A673 (cell line): Measurements from ENCODE around the gene DNHD1. TPM values are rescaled to one million over a fixed set of nuclear protein-coding genes. Genes with fewer than 3 reads are reported as not detected.

ENCODE experiments used
- BruUV-seq: library from RNA; stranded (reverse); fragments of 400-500 nt; replicated peaks from 2 replicates; lab custom pipeline; 2021; lab: Mats Ljungman, UMichigan
- CTCF ChIA-PET: fragments of 300-600 bp; sonication (Branson Sonifier 250); formaldehyde crosslinking; loops from one replicate; lab custom pipeline; 2022; ENCODE audit warnings: antibody characterized with exemption; lab: Charles Lee
- POLR2A ChIA-PET: fragments of 300-600 bp; sonication (Branson Sonifier 250); formaldehyde crosslinking; loops from one replicate; lab custom pipeline; 2022; ENCODE audit warnings: antibody characterized with exemption; ENCODE audit not compliant: low non-redundant PET; lab: Charles Lee
- DNase-seq: peaks from one replicate; pipeline ENCODE4 v3.0.0-alpha.2; 2015; ENCODE audit warnings: low spot score
- H3K27ac ChIP-seq: fragments of 200-600 bp; sonication (generic); 2 replicates; pipeline ENCODE4 v1.5.1; 2016; ENCODE audit warnings: mixed run types, low read depth, mild to moderate bottlenecking, mixed read lengths, antibody characterized with exemption, low read length; ENCODE audit not compliant: poor library complexity, severe bottlenecking
- H3K27me3 ChIP-seq: fragments of 200-600 bp; sonication (generic); replicated peaks from 2 replicates; pipeline ENCODE4 v1.6.1; 2017; ENCODE audit warnings: mixed run types, low read depth, mild to moderate bottlenecking, mixed read lengths, antibody characterized with exemption, low read length; ENCODE audit not compliant: insufficient read depth, poor library complexity
- H3K36me3 ChIP-seq: fragments of 200-600 bp; sonication (generic); 2 replicates; pipeline ENCODE4 v1.6.1; 2016; ENCODE audit warnings: mixed run types, mild to moderate bottlenecking, mixed read lengths, antibody characterized with exemption, low read length; ENCODE audit not compliant: insufficient read depth, poor library complexity, severe bottlenecking
- H3K4me1 ChIP-seq: fragments of 200-600 bp; sonication (generic); 2 replicates; pipeline ENCODE4 v1.6.1; 2017; ENCODE audit warnings: mixed run types, mild to moderate bottlenecking, mixed read lengths, antibody characterized with exemption, low read length; ENCODE audit not compliant: insufficient read depth, poor library complexity, severe bottlenecking
- H3K4me3 ChIP-seq: fragments of 200-600 bp; sonication (generic); 2 replicates; pipeline ENCODE4 v1.5.1; 2016; ENCODE audit warnings: low read depth, mixed run types, mild to moderate bottlenecking, mixed read lengths, low read length; ENCODE audit not compliant: poor library complexity, severe bottlenecking
- H3K9me3 ChIP-seq: fragments of 200-600 bp; sonication (generic); 2 replicates; pipeline ENCODE4 v1.6.1; 2016; ENCODE audit warnings: mixed run types, low read depth, mild to moderate bottlenecking, mixed read lengths, antibody characterized with exemption, low read length; ENCODE audit not compliant: poor library complexity, severe bottlenecking
- CTCF ChIP-seq: fragments of 300-800, 200-600 bp; sonication (generic); conservative IDR thresholded peaks from 2 replicates; pipeline ENCODE4 v1.5.1; 2017; ENCODE audit warnings: low read depth, mild to moderate bottlenecking, antibody characterized with exemption, low read length, moderate library complexity, mixed read lengths
- EZH2 ChIP-seq: fragments of 200-600 bp; sonication (generic); IDR thresholded peaks from 2 replicates; pipeline ENCODE4 v1.6.1; 2017; ENCODE audit warnings: borderline replicate concordance, low read depth, mild to moderate bottlenecking, mixed read lengths, antibody characterized with exemption, low read length; ENCODE audit not compliant: poor library complexity, severe bottlenecking
- intact Hi-C: fragments of 100-400 bp; cut with micrococcal nuclease; formaldehyde crosslinking; loops from one replicate; pipeline ENCODE4 v1.10.0; 2022; ENCODE audit not compliant: unreplicated experiment
- total RNA-seq: library from RNA; stranded (reverse); gene quantifications from 2 replicates; pipeline ENCODE4 v1.2.3, GENCODE V29; 2021

DNHD1 gene
- total RNA-seq, 1 experiment from 2014 or later = 20.1 TPM

DNA sequence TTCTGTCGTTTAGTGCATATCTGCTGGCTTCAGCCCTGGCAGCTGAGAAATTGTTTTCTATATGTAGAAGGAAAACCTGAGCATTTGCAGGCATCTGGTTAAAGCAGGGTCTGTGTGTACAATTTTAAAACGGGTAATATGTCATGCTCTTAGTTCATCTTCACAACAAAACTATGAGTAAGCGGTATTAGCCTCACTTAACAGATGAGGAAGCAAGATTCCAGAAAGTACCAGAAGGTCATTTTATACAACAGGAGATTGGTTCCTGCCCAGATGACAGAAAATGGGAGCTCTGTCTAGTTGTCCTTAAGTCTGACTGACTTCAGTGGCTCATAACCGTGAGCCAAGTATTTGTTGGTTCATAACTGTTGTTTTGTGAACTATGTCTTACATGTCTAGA, 14.6 kb upstream of the DNHD1 start:
- POLR2A ChIA-PET = no interaction called here
- intact Hi-C loops = loop anchor here (5.0 kb wide), 1 partner anchor 125 kb away; no protein-coding TSS in a partner anchor
- Histone ChIP-seq H3K36me3 (peaks cover 73% of the 10 kb centered on the region), H3K9me3 (no peaks in the 10 kb centered on the region), H3K27me3 (no peaks in the 10 kb centered on the region), H3K4me1 (peaks cover 9% of the 10 kb centered on the region), H3K27ac (peak overlapping the region; percentile 97), H3K4me3 (peak overlapping the region; percentile 88)
- TF ChIP-seq CTCF (no peak), EZH2 (no peak)
- CTCF ChIA-PET = interaction anchor here (1.0 kb wide), 1 partner anchor 12 kb away, joined by 3 read pairs; no protein-coding TSS in a partner anchor
- no TSS peak for BruUV-seq
- DNase-seq = no peak

DNA sequence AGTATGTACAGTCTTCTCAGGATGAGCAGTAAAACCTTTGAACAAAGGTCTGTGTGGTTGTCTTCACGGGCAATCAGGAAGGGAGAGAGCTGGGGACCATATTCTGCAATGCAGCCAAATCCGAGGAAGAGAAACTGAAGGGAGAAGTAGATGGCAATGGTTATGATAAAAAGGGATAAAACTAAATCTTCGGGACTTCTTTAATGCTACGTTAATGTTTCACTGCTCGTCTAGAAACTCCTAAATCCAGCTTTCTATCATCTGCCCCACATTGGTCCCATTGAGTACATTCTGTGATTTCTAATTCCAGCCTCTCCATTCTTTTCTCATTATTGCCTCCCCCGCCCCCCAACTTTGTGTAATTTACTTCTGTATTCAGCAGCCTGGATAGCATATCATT, 14.1 kb upstream of the DNHD1 start:
- intact Hi-C loops = loop anchor here (5.0 kb wide), 1 partner anchor 124 kb away; no protein-coding TSS in a partner anchor
- ChIA-PET POLR2A (no interaction called here), CTCF (no interaction called here)
- Histone ChIP-seq H3K27me3 (no peaks in the 10 kb centered on the region), H3K4me3 (no peak overlapping the region), H3K36me3 (peaks cover 74% of the 10 kb centered on the region), H3K9me3 (no peaks in the 10 kb centered on the region), H3K27ac (no peak overlapping the region), H3K4me1 (peaks cover 9% of the 10 kb centered on the region)
- no peak for DNase-seq
- BruUV-seq = no TSS peak
- TF ChIP-seq EZH2 = no peak
- TF ChIP-seq CTCF = no peak

DNA sequence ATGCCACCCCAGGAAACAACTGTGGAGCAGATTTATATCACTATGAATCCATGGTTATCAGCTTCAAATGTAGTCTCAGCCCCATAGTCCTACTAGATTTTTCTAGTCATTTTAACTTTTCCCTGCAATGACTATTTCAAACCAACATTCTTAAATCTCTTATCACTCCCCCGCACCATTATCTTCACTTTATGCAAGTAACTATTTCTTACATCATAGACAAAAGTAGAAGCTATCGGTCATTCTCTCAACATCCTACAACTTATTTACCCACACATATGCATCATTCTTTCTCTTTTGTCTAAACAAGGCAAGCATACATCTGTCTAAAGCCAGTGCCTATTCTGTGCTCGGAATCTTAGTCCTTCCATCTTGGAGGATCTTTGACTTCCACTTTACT, 11.4 kb upstream of the DNHD1 start:
- Histone ChIP-seq H3K9me3 (no peaks in the 10 kb centered on the region), H3K4me1 (peaks cover 9% of the 10 kb centered on the region), H3K4me3 (no peak overlapping the region), H3K27me3 (no peaks in the 10 kb centered on the region), H3K27ac (no peak overlapping the region), H3K36me3 (peaks cover 55% of the 10 kb centered on the region)
- no TSS peak for BruUV-seq
- no peak for DNase-seq
- ChIA-PET CTCF (no interaction called here), POLR2A (no interaction called here)
- intact Hi-C loops = no loop called here
- TF ChIP-seq EZH2 (no peak), CTCF (no peak)
